GM21381 (cell line): ENCODE measurements around the gene CDY2B.
"Not testable (repeated sequence)": the region's sequence is repeated elsewhere in the genome, so short reads cannot be mapped to it uniquely, and the experiment has no call there.

ENCODE experiments used
- ATAC-seq: cut with Tn5 transposase; IDR thresholded peaks from one replicate; pipeline ENCODE4 v1.9.1; 2021; ENCODE audit warnings: mild to moderate bottlenecking, moderate library complexity; ENCODE audit not compliant: unreplicated experiment

Gene CDY2B, protein sequence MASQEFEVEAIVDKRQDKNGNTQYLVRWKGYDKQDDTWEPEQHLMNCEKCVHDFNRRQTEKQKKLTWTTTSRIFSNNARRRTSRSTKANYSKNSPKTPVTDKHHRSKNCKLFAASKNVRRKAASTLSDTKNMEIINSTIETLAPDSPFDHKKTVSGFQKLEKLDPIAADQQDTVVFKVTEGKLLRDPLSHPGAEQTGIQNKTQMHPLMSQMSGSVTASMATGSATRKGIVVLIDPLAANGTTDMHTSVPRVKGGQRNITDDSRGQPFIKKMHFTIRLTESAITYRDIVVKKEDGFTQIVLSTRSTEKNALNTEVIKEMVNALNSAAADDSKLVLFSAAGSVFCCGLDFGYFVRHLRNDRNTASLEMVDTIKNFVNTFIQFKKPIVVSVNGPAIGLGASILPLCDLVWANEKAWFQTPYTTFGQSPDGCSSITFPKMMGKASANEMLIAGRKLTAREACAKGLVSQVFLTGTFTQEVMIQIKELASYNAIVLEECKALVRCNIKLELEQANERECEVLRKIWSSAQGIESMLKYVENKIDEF

DNA sequence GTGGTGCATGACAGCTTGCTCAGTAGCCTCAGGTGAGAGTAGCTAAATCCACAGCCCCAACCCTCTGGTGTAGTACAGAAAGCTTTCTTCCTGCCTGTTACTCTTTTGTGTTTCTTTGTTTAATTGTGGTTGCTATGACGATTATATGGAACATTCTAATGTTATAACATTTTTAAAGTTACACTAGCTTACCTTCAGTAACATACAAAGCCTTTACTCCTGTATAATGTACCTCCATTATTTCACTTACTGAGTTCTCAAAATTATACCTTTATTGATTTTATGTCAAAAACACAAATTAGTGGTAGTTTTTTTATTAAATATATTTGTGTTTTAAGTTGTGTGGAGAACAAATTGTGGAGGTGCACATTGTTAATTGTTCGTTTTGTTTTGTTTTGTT lies at the start of gene CDY2B:
CDY2B (minus strand) TSS at position 101 of the 400 bp plus-strand sequence. CDS start 328 bp downstream, outside the sequence.
- not testable (repeated sequence) for ATAC-seq

DNA sequence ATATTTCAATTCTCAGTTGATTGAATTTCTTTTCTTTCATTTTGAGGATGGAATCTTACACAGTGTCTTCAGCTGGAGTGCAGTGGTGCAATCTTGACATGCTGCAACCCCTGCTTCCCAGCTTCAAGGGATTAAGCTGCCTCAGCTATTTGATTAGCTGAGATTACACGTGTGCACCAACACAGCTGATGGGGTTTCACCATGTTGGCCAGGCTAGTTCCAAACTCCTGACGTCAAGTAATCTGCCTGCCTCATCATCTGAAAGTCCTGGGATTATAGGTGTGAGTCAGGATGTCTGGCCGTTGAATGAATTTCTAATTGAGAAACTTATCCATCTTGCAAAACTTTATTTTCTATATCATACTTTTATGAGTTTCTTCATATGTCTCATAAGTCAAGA lies 28.0 kb upstream of the CDY2B start:
- ATAC-seq = not testable (repeated sequence)

DNA sequence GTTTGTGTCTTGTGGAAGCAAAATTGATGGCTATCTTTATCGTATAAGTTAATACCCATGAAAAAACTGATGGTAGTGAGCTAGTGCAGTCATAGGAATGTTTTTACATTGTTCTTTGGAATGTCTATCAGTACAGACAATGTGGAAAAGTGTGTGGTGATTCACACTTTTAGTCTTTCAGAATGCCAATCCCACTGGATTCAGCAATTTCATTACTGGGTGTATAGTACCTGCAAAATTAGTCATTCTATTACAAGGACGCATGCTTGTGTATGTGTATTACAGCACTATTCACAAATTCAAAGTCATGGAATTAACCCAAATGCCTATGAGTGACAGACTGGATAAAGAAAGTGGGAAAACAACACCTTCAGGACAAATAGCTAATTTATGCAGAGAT lies 27.3 kb upstream of the CDY2B start:
- ATAC-seq = not testable (repeated sequence)

DNA sequence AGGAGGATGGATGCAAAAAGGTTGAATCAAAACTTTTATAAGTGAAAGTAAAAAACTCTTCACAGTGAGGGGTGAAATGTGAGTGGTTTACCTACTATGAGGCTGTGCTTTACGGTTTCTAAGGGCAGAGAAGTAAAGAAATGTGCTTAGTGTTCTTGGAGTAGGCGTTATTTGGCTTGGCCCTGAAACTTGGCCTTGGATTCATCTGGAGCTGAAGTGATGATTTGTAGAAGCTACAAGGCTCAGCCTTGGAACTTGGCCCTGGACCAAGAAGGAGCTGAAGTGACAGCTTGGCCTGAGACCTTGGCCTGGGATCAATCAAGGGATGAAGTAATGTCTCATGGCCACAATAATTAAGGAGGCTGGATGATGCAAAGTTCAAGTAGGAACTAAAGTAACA lies 1.7 kb upstream of the CDY2B start:
- not testable (repeated sequence) for ATAC-seq

DNA sequence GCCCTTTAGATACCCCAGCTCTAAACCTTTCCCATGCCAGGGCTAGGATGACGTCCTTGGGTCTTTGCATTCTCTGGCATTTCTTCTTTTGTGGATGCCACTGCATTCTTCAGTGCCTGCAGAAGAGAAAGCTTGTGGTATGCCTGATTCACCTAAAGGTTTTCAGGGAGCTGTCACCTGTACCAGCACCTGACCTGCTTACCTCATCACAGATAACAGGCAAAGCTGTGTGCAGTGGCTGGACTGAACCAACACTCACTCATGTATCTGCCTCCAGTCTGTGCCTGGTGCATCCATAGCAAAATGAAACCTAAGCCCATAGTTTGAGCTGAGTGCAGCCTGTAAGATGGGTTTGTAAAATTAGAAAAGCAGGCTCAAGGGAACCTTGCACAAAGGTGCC lies 3.3 kb downstream of the CDY2B start:
- ATAC-seq = not testable (repeated sequence)

DNA sequence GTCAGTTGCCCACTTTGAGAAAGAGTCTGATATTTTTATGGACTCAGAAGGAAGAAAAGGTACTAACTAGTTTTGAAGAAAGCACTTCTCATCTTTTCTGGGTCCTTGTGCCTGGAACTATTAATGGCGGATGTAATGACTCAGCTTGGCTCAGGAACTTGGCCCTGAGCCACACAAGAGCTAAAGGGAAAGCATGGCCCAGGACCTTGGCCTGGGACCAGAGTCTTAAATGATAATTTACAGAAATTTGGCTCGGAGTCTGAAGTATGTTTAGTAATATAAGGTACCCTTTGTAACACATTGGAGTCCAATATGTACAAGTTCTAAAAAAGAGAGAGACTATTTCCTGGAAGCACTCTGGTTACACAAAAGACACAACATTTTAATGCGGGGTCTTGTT lies 4.6 kb downstream of the CDY2B start:
- ATAC-seq = not testable (repeated sequence)

DNA sequence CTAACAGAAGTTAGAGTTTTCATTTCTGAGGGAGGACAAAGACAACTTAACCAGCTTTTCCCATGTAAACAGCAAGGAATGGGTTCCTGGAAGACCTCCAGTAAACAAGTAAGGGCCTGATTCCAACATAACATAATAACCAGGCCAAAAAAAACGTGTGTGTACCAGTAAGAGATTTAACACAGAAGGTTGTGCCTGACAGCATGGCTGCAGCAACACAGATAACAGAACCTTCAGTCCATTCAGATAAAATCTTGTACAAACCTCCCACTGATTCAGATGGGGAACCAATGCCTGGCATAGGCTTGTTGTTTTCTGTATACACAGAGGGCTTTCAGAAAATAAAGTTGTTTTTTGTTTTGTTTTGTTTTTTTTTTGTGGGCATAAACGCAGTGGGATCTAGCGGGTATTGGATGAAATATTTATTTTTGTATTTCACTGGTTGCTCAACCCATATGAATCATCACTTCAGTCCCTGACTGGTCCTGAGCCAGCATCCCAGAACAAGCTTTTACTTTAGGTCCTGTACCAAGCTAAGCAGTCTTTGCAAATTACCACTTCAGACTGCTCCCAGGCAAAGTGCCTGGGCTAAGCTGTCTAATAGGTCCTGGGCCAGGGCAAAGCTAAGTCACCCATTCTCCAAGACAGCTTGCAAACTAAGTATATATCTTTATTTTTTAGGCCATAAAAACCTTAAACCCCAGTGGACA lies 8.7 kb downstream of the CDY2B start:
- not testable (repeated sequence) for ATAC-seq

DNA sequence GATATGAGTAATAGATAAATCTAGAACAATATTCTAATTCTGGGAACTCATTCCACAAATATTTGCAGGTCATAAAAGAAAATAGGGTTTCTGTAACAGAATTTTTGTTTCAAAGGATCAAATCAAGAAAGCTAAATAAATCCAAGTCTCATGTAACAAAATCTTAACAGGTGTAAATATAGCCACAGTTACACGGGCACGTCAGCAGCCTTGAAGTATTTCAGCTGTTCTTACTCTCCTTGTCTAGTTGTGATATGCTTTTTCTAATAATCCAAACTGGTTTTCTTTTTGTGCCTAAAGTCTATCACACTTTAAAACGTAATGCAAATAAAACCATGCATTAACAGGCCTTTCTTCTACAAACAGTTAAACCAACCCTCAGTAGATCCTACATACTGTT lies 9.3 kb downstream of the CDY2B start:
- not testable (repeated sequence) for ATAC-seq

DNA sequence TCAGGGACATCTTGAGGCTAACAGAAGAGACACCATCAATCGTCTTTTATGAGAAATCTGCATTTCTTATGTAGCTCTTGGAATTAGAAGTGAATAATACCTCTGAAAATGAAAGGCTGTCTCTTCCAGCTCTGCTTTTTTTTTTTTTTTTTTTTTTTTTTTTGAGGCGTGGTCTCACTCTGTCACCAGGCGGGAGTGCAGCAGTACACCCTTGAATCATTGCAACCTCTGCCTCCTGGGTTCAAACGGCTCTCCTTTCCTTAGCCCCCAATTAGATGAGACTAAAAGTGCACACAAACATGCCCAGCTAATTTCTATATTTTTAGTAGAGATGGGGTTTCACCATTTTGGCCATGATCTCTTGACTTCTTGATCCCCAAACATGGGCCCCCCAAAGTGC lies 12.2 kb downstream of the CDY2B start:
- not testable (repeated sequence) for ATAC-seq

DNA sequence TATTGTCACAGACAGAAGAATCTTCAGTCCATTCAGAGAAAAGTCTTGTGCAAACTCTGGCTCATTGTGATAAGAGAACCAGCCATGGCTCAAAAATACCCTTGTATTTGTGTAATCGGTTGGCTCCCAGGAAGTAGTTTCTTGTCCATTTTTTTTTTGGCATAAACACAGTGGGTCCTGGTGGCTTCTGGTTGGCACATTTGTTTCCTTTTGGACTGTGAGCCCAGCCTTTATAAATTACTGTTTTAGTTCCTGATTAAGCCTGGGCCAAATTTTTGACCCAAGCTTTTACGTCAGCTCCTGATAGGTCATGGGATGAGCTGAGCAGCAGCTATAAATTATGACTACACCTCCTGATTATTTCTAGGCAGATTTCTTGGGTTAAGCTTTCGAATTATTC lies 19.4 kb downstream of the CDY2B start:
- ATAC-seq = not testable (repeated sequence)

DNA sequence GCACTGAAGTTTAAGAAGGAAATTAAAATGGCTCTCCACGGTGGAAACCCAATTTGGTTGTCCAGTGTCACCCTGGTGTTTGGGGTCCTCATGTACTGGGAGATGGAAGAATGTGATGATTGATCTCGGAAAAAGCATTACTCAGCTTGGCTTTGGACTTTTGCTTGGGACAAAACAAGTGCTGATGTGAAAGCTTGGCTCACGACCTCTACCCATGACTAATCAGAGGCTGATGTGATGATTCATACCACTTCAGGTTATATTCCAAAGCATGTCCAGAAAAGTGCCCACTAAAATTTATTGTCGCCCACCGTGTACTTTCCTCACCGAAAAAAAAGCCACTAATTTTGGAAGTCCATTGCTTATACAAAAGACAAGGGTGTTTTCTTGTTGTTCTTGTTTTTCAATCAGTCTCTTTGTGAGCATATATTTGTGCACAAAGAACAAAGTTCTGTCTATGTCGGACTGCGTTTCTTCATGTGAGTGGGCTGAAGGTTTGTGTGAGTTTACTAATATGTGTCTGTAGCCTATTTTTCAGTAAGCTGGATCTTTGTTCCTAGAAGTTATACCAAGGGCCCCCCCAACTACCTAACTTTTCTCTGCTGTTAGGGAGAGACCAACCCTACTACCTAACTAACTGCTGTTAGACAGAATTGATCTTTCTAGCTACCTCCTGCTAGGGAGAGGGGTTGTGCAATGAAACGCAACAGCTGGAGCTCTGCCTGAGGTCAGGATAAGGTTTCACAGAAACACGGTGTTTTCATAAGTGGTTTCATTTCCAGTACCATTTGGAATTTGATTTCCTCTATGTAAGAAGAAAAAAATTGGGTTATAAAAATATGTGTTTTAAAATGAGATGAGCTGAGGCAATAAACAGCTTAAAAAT lies 22.8 kb downstream of the CDY2B start:
- ATAC-seq = not testable (repeated sequence)

DNA sequence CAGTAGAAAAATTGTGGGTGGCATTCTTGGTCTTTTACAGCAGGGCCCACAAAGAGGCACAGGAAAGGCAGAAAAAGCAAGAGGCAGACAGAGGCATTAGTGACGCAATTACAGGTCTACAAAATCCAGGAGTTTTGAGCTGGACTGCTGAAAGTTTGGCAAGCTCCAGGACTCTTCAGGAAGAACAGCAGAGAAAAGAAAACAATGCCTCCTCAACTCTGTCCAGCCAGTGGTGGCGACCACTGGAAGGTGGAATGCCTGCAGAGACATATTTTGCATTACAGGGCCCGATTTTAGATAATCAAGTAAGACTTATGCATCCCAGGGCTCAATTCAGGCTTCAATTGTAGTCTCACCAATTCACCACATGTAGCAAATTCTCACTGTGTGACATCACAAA lies 23.5 kb downstream of the CDY2B start:
- ATAC-seq = not testable (repeated sequence)

DNA sequence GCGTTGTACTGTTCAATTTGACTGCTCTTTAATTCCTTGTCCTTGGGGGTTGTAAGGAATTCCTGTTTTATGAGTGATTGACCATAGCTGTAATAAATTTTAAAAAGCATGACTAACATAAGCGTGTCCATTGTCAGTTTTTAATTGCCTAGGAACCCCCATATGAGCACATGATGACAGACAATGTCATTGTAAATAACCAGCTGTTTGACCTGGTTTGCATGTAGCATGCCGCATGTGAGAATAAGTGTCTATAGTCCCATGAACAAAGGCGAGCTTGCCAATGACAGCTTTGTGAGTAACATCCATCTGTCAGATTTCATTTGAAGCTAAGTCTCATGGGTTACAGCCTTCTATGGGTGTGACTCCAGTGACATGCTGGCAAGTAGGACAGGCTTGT lies 30.9 kb downstream of the CDY2B start:
- not testable (repeated sequence) for ATAC-seq

DNA sequence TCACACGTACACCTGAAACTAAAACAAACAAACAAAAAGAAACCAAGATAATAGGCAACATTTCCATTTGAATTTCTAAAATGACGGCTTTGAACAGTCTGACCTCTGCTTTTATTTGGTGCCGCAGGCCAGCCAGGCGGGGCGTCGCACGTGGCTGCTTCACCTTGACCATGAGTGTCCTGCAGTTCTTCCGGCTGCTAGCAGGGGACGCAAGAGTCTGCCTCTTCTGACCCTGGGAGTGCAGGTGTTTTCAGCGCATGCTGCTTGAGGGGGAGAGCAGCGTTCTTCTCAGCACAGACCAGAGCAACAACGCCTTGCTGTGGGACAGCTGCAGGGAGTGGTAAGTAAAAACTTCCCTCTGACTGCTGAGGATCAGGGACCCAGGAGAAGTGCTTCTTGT lies 47.9 kb downstream of the CDY2B start:
- not testable (repeated sequence) for ATAC-seq
